GM10248 (cell line): Measurements from ENCODE around the gene LCE1A.

ENCODE experiments used
- CTCF ChIA-PET: fragments of 300-600 bp; sonication (Branson Sonifier 250); formaldehyde crosslinking; extraction: SDS; loops from one replicate; lab custom pipeline; 2021; ENCODE audit warnings: antibody characterized with exemption; lab: Yijun Ruan, JAX
- POLR2A ChIA-PET: fragments of 350-650 bp; sonication (Branson Sonifier 250); formaldehyde crosslinking; extraction: SDS; loops from one replicate; lab custom pipeline; 2020; ENCODE audit warnings: antibody characterized with exemption; lab: Yijun Ruan, JAX
- DNase-seq: peaks from one replicate; pipeline ENCODE4 v3.0.0; 2012; ENCODE audit errors: extremely low spot score
- TF ChIP-seq, protein P1 (sequence below): IDR thresholded peaks from 2 replicates; pipeline ENCODE4 v1.5.1; 2012; ENCODE audit warnings: mild to moderate bottlenecking, low read depth; ENCODE audit errors: extremely low read depth, missing control alignments, control extremely low read depth

The LCE1A gene

DNA sequence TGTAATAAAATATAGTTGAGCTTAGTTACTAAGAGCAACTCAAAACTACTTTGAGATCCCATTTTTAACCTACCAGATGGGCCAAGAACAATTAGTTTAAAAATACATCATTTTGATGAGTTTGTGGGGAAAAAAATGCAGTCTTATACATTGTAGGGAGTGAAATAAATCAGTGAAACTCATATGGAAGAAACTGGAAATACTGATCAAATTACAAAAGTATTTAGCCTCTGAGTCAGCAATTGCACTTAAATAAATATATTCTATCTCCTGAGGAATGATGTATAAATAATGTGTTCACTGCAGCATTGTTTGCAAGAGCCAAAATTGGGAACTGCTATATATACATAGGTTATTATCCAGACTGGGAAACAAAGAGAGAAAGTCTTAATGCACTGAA is 46.2 kb downstream of the LCE1A start:
- DNase-seq = no peak
- TF ChIP-seq, protein P1, sequence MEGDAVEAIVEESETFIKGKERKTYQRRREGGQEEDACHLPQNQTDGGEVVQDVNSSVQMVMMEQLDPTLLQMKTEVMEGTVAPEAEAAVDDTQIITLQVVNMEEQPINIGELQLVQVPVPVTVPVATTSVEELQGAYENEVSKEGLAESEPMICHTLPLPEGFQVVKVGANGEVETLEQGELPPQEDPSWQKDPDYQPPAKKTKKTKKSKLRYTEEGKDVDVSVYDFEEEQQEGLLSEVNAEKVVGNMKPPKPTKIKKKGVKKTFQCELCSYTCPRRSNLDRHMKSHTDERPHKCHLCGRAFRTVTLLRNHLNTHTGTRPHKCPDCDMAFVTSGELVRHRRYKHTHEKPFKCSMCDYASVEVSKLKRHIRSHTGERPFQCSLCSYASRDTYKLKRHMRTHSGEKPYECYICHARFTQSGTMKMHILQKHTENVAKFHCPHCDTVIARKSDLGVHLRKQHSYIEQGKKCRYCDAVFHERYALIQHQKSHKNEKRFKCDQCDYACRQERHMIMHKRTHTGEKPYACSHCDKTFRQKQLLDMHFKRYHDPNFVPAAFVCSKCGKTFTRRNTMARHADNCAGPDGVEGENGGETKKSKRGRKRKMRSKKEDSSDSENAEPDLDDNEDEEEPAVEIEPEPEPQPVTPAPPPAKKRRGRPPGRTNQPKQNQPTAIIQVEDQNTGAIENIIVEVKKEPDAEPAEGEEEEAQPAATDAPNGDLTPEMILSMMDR = no peak
- POLR2A ChIA-PET = no interaction called here
- CTCF ChIA-PET = interaction anchor here (1.2 to 6.0 kb wide), 4 partner anchors 38 to 347 kb away, joined by 3 to 131 read pairs (median 52); partner anchors contain the start of gene IVL

DNA sequence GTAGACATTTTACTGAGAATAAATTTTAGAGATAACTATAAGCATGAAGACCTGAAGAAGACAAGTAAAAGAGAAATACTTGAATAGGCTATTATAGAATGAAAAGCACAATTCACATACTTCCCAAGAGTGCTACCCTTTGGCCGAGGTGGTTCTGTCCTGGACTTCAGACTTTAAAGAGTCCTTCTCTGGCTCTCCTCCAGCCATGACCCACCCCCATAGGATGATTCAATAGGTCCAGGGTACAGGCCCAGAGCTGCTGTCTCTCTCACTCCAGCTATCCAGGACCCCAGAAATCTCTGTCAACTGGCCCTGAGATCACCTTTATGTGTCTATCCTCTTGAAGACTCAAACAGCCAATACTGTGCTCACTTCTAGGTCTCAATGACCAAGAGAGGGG is 49.6 kb downstream of the LCE1A start:
- no peak for DNase-seq
- ChIA-PET POLR2A (no interaction called here), CTCF (interaction anchor here (1.0 to 2.8 kb wide), 4 partner anchors 12 to 316 kb away, joined by 3 to 11 read pairs (median 6); no protein-coding TSS in a partner anchor)
- TF ChIP-seq, protein P1 = no peak
